WERI-Rb-1 (cell line): Measurements from ENCODE around the gene ABLIM3.

Experiments used
- DNase-seq: peaks from one replicate; pipeline ENCODE4 v3.0.0-alpha.2; 2020
- H3K27ac ChIP-seq: fragments of 250-450 bp; sonication (Bioruptor Pico); 2 replicates; pipeline ENCODE4 v1.5.1; 2020; ENCODE audit warnings: mild to moderate bottlenecking, moderate library complexity
- H3K27me3 ChIP-seq: fragments of 250-450 bp; sonication (Bioruptor Pico); 2 replicates; pipeline ENCODE4 v1.5.1; 2021; ENCODE audit warnings: mild to moderate bottlenecking, low read depth, moderate library complexity; ENCODE audit not compliant: insufficient read depth, severe bottlenecking
- H3K36me3 ChIP-seq: fragments of 250-450 bp; sonication (Bioruptor Pico); 2 replicates; pipeline ENCODE4 v1.5.1; 2020; ENCODE audit warnings: mild to moderate bottlenecking, moderate library complexity
- H3K4me3 ChIP-seq: 2 replicates; pipeline ENCODE4 v1.5.1; 2011; ENCODE audit warnings: low read depth, mild to moderate bottlenecking, control low read depth, low read length
- H3K9me3 ChIP-seq: fragments of 250-450 bp; sonication (Bioruptor Pico); 2 replicates; pipeline ENCODE4 v1.5.1; 2021; ENCODE audit warnings: mild to moderate bottlenecking, moderate library complexity; ENCODE audit not compliant: severe bottlenecking
- CTCF ChIP-seq: IDR thresholded peaks from 2 replicates; pipeline ENCODE4 v1.5.1; 2011; ENCODE audit warnings: low read depth, mild to moderate bottlenecking, control low read depth, inconsistent platforms, low read length

ABLIM3 gene

GRCh38 chr5:149108651-149109280 lies 32.5 kb upstream of the ABLIM3 start:
- Histone ChIP-seq H3K27me3 (peaks cover 18% of the 10 kb centered on the region), H3K27ac (no peak overlapping the region), H3K9me3 (no peaks in the 10 kb centered on the region), H3K4me3 (no peak overlapping the region), H3K36me3 (no peaks in the 10 kb centered on the region)
- TF ChIP-seq CTCF, result no peak
- DNase-seq, result no peak

GRCh38 chr5:149110406-149110805 lies 30.9 kb upstream of the ABLIM3 start:
- H3K27ac ChIP-seq, result no peak overlapping the region
- no peak for TF ChIP-seq CTCF
- no peak for DNase-seq

GRCh38 chr5:149113669-149114068 lies 27.6 kb upstream of the ABLIM3 start:
- Histone ChIP-seq H3K9me3 (no peaks in the 10 kb centered on the region), H3K27me3 (peaks cover 27% of the 10 kb centered on the region), H3K27ac (no peak overlapping the region), H3K4me3 (no peak overlapping the region), H3K36me3 (no peaks in the 10 kb centered on the region)
- DNase-seq, result no peak
- no peak for TF ChIP-seq CTCF

More at GRCh38 chr5:149110406-149110805, 30.9 kb upstream of the ABLIM3 start:
- H3K27me3 ChIP-seq, result peaks cover 16% of the 10 kb centered on the region
- H3K4me3 ChIP-seq, result no peak overlapping the region
- no peaks in the 10 kb centered on the region for H3K9me3 ChIP-seq
- H3K36me3 ChIP-seq, result no peaks in the 10 kb centered on the region

- peak; percentile 48 for DNase-seq
- Histone ChIP-seq H3K27ac (no peak overlapping the region), H3K4me3 (no peak overlapping the region), H3K9me3 (no peaks in the 10 kb centered on the region), H3K27me3 (peaks cover 31% of the 10 kb centered on the region), H3K36me3 (no peaks in the 10 kb centered on the region)
- peak; percentile 90 for TF ChIP-seq CTCF
Measured at GRCh38 chr5:149114403-149115312, 26.6 kb upstream of the ABLIM3 start.

- Histone ChIP-seq H3K9me3 (peaks cover 2% of the 10 kb centered on the region), H3K27me3 (peaks cover 57% of the 10 kb centered on the region), H3K27ac (no peak overlapping the region), H3K36me3 (no peaks in the 10 kb centered on the region), H3K4me3 (no peak overlapping the region)
- no peak for TF ChIP-seq CTCF
- DNase-seq, result no peak
Measured at GRCh38 chr5:149117970-149118369, 23.3 kb upstream of the ABLIM3 start.
